Activated CD4-positive, alpha-beta T cell treated with anti-CD3 and anti-CD28 coated beads, Interleukin-2, amount 50 U/mL, for 24 hours (primary cell): ENCODE results near the gene CCNB1IP1.
"Not testable (repeated sequence)": the region's sequence is repeated elsewhere in the genome, so short reads cannot be mapped to it uniquely, and the experiment has no call there.

ENCODE experiments used
- DNase-seq, 2 donors: peaks; one replicate each; pipeline ENCODE4 v3.0.0-alpha.2; 2020; ENCODE audit warnings: low read depth in 1 of 2, low spot score in 1 of 2

The CCNB1IP1 gene

DNA sequence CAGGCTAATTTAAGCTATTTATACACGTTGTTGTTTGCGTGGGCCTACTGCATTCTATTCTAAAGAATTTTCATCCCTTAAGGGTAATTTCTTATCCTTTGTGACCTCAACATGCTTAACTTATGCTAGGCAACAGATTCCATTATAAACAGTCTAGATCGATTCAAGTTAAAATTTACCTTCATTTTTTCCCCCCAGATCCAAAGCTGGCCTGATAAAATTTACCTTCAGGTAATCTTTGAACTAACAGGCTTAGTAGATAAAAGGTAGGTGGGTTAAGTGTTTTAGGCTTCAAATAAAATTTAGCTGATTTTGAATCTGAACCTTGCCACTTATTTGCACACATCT is 389 bp upstream of the CCNB1IP1 start:
- DNase-seq, result no peak

DNA sequence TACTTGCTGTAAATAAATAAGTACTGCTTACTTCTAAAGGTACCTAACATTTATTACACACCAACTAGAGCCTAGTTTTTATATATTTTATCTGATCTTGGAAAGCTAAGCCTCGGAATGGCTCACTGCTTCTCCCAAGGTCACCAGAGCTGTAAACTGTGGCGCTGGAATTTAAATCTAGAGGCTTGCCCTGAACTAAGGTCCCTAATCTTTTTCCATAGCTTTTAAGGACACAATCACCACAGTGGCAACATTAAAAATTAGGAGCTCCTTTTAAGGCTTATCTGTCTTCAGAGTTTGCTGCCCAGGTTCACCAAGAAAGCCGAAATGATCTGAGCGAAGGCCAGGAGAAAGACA is 670 bp downstream of the CCNB1IP1 start:
- DNase-seq, result no peak

DNA sequence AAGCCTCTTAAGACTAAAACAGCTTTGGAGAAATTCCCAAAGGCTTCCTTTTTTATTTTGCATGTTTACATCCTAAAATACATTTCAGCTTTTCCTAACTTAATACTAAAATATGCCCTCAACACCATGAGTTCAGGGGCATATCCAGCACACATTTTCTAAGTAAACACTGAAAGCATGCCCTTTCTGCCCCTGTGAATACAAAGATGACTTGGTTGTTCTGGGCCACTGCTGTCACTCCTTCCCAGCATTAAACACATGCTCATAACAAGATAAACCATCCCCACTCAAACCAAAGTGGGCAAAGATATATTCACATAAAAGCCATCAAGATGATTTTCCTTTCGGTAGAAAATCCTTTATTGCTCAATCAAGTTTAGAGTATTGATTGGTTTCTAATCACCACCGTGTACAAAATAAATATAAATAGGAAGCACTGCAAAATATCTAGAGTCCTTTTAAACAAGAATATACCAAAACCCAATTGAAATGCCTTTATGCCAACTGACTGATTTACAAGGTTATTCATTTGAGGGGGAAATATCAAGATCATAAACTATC is 1.9 kb downstream of the CCNB1IP1 start:
- DNase-seq, result no peak

DNA sequence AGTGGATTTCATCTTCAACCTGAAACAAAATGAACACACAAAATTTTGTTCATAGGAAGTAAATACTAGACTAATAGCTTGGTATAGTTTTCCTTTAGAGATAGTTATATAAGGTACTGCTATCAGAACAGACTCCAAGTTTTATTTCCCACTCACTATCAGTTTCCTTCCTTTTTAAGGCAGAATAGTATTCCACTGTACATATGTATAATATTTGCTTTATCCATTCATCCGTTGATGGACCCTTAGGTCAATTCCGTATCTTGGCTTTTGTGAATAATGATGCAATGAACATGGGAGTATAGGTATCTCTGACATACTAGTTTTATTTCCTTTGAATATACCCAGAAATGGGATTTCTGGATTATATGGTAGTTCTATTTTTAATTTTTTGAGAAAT is 3.7 kb downstream of the CCNB1IP1 start:
- DNase-seq, result no peak

DNA sequence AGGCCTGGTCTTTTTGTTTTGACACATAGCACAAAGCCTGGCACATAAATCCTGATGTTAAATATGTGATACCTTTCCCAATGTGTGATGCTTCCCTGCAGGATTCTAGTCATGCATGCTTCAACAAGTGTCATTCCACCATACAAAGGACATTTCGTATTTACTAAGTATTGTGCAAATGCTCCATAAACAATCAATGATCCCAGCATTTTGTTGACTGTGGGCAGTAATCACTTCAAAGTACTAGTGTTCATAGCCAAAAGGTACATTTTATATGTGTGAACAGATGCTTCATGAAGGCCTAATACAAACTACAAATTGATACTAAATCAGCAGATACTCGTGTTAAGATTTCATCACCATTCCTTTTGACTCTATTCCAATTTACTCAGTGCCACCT is 4.4 kb downstream of the CCNB1IP1 start:
- DNase-seq, result no peak

DNA sequence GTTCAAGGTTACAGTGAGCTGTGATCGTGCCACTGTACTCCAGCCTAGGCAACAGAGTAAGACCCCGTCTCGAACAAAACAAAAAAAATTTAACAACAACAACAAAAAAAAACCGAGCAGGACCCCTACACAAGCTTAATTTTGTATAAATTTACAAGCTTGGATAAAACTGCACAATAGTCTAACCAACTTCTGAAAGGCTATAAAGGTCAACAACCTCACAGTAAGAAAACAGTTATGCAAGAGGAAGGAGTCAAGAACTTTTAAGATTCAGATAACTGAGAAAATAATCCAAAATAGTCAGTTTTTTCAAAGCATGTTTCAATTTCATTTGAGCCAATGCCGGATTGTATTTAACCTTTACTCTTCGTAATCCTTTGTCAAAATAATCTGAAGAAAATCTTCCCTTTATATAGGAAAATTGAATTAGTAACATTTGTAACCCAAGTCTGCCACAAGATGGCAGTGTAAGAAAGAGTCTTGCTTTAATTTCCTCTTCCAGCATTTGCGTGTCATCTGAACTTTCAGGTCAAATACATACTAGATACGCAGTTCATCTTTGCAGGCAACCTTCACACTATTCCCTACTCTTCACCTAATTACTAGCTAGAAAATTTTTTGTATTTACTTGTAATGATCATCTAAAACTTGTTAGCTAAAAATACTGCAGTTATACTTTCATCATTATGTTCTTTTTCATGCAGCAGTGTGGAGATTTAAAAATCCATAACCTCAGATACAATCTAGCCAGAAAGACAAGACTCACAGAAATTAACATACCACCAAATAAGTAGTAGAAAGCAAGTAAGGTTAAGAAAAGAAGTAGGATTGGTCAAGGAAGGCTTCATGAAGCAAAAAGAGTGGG is 5.8 kb downstream of the CCNB1IP1 start:
- DNase-seq, result peak in 1 of 2 donors; percentile 43

DNA sequence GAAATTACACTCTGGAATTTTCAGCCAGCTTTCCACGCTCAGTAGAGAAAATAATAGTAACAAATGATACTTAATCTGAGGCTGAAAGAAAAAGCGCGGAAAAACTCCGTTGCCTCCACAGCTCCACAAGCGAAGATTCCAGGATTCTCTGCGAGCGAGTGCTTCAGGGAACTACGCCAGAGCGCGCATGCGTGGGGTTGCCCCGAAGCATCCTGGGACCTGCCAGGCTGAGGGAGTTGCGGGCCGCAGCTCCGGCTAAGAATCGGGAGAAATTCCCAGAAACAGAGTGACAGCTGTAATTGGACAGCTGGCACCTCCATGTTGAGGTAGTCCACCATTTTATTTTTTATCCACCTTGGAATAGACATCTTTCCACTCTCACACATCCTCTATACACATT is 15.4 kb downstream of the CCNB1IP1 start:
- no peak for DNase-seq

DNA sequence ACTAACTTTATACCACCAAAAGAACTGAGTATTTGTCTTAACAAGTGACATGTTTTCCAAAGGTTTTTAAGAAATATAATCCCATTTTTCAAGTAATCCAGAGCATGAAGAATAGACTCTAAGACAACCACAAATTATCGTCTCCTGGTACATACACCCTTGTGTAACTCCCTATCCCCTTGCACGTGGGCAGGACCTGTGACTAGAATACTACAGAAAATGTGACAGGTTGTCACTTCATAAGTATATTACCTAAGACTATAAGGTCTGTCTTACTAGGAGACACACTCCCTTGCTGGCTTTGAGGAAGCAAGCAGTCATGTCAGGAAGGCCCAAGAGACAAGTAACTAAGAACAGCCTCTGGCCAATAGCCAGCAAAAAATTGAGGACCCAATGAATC is 19.1 kb downstream of the CCNB1IP1 start:
- no peak for DNase-seq

DNA sequence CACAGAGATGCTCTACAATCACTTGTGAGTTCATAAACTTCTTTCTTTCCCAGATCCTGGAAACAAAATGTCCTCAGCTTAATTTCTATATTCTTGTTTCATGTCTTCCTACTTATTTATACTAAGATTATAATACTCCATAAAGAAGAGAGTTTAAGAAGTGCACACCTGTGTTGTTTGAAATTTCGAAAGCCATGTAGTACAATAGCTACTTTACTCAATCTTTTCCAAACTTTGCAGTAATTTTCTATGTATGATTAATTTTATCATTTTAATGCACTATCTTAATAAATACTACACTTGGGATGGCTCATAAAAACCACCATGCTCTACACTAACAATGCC is 27.0 kb downstream of the CCNB1IP1 start:
- DNase-seq, result no peak

DNA sequence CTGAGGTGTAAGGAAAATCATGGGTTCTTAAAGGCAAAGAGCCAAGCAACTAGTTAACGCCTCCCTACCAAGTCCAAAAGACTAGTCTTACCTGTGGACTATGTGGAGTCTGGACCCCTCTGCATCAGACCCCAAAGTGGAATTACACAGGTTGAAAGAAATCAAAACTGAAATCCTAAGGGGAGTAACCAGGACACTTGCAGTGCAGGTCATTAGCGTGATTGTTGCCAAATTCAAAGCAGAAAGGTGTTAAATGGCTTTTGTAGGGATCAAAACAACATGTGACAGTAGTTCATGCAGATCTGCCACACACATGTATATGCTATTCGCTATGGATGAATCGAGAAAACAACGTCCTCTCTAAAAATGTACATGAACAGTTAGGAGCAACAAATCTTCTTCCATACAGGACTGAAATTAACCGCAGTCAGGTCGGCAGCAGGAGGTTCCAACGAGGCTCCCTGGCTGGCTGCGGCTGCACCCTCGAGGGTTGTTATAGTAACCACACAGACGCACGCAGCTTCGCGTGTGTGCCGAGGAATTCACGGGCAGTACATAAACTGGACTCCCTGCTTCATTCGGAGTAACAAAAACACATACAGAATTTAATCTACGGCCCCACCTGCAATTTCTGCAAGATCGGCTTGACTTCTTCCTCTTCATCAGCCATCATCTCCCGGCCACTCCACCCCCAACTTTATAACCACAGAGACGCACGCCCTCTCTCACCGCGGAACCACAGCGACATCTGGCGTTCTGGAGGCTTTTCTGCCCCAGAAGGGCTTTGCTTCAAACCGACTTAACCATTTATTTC is 27.6 kb downstream of the CCNB1IP1 start, which contains the start of gene TTC5:
Gene TTC5 (minus strand): TSS at position 687 of the 814 bp plus-strand sequence. CDS start 14 bp downstream, at position 673.
- DNase-seq, result peak; percentile 87

DNA sequence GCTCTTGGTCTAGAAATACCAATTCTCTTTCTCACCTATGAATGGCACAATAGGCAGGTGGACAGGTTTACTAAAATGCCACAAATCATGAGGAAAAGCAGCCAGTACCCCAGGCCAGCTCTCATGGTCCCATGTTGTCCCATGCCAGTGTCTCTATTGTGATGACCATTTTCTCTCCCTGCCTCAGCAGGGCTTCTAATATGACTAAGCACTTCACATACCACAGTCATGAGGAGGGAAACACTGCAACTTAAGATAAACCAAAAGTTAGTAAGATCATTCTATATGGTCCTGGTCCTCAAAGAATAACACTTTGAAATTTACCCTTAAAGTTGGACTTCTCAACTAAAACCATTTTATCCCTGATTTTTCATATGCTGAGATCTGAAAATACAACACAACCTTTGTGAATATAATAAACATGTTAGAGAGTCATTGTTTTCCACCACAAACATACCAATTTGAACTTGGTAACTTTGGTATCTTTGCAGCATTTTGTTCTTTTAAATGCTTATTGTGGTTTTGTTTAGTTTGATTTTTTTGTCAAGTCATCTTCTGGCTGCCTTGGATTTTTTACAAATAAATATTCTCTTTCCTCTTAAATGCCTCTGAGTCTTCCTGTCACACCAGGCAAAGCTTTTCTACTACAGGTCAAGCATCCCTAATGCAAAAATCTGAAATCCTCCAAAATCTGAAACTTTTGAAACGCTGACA is 30.9 kb downstream of the CCNB1IP1 start:
- DNase-seq, result no peak

DNA sequence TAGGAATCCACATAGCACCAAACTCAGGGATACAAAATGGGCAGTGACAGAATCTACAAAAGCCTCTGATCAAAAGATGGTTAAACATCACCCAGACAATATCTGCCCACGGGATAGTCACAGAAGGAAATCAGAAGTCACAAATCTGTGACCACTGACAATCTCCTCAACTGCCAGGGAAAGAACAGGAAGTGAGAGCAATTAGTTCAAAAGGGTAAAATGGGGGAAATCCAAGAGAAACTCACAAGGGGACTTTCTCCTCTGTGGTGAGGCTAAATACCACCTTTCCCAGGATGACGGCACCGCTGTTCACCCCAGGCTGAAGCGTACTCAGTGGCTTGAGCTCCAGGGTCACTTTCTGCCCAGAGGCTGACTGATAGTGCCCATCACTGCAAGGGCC is 38.0 kb downstream of the CCNB1IP1 start:
- DNase-seq, result no peak

DNA sequence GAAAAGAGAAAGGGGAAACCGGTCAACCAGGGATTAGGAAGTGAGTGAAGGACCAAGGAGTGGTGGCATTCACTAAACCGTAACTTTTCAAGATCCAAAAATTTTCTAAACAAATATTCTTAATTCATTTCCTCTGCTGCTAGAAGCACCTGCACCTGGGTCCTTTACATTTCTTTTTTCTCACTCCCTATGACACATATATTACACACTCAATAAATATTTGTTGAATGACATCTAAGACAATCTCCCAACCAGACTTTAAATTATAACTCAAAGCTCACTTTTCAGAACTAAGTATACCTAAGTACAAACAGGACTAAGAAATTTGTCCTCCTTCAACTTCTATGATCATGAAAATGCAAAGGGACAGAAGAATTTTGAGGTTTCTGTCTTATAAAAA is 38.4 kb downstream of the CCNB1IP1 start:
- DNase-seq, result no peak

DNA sequence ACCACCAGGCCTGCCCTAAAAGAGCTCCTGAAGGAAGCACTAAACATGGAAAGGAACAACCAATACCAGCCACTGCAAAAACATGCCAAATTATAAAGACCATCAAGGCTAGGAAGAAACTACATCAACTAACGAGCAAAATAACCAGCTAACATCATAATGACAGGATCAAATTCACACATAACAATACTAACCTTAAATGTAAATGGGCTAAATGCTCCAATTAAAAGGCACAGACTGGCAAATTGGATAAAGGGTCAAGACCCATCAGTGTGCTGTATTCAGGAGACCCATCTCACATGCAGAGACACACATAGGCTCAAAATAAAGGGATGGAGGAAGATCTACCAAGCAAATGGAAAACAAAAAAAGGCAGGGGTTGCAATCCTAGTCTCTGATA is 51.1 kb downstream of the CCNB1IP1 start:
- DNase-seq, result not testable (repeated sequence)

DNA sequence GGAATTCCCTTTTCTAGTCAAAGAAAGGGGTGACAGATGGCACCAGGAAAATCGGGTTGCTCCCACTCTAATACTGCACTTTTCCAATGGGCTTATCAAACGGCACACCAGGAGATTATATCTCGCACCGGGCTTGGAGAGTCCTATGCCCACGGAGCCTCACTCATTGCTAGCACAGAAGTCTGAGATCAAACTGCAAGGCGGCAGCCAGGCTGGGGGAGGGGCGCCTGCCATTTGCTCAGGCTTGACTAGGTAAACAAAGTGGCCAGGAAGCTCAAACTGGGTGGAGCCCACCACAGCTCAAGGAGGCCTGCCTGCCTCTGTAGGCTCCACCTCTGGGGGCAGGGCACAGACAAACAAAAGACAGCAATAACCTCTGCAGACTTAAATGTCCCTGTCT is 52.8 kb downstream of the CCNB1IP1 start:
- DNase-seq, result not testable (repeated sequence)

DNA sequence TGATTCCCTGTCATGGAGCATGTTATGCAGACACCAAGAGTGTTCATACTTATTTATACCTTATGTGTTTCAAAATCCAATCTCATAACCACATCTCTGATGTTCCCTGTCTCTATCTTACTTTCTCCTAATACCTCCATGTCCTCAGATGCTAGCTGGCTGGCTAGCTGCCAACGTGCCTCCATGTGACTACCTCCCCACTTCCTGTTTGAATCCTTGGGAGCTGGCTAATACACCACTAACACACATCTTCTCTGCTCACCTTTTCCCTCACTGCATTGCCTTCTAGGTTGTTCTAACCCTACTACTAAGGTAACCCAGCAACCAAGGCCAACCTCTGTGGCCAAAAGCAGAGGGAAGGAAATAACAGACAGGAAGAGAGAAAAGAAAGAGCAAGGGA is 54.7 kb downstream of the CCNB1IP1 start:
- no peak for DNase-seq

DNA sequence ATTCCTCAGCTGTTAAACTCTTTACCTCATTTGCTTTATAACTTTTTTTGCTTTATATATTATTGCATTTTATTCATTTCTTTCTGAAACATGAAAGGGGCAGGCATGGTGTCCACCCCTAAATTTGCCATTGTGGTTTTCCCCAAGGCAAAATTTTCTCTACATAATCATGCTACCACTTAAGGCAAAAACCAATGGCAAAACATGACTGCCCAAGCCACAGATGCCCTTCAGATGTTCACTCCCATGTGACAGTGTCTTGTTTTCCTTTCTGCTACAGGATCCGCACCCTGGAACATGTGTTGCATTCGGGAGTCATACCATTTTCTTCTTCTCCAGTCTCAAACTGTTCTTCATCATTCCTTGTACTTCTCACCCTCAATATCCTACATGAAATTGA is 55.7 kb downstream of the CCNB1IP1 start:
- no peak for DNase-seq

DNA sequence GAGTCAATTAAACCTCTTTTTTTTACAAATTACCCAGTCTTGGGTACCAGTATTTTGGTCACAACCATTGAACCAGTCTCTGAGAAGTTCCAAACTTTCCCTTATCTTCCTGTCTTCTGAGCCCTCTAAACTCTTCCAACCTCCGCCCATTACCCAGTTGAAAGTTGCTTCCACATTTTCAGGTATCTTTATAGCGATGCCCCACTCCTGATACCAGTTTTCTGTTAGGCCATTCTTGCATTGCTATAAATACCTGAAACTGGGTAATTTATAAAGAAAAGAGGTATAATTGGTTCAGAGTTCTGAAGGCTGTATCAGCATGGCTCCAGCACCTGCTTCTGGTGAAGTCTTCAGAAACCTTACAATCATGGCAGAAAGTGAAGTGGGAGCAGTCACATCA is 59.0 kb downstream of the CCNB1IP1 start:
- DNase-seq, result no peak

DNA sequence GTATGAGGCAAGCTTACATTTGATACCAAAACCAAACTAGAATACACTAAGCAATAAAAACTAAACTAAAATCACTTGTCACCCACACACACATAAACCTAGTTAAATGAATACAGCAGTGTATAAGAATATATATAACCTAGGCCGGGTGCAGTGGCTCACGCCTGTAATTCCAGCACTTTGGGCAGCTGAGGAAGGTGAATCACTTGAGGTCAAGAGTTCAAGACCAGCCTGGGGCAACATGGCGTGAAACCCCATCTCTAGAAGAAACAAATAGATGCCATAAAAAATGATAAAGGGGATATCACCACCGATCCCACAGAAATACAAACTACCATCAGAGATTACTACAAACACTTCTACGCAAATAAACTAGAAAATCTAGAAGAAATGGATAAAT is 68.7 kb downstream of the CCNB1IP1 start:
- DNase-seq, result not testable (repeated sequence)

DNA sequence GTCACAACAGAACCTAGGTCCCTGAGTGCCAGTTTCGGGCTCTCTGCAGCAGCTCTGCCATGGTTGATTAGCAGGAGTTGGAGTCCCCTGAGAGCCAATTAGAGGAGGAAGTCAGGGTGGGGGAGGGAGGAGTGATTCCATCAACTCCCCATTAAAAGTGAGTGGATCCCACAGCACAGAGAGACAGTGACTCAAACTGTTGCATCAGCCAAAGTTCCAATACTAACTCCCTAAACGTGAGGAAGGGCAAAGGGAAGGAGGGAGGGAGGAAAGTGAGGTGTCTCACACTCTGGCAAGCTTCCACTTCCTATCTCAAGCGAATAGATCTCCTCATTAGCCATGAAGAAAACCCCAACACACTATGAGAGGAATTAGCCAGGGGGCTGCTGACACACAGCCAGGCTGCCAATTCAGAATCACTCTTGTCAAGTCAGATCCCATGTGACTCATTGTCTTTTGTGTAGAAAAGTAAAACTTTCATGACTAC is 70.4 kb downstream of the CCNB1IP1 start:
- DNase-seq, result no peak
